Renal pelvis (tissue), 4 donors: ENCODE measurements around the gene GGA3. TPM values are rescaled to one million over a fixed set of nuclear protein-coding genes. Genes with fewer than 3 reads are reported as not detected.

Experiments
- DNase-seq: peaks from one replicate; pipeline ENCODE4 v3.0.0-alpha.2; 2013
- polyA plus RNA-seq, 3 donors: library from polyadenylated mRNA; unstranded; fragments of 120-200 nt; gene quantifications; one replicate each; pipeline ENCODE4 v1.2.1, GENCODE V29; 2013; ENCODE audit not compliant: insufficient read length in 3 of 3

GGA3 gene
- polyA plus RNA-seq, 3 donors = 38.2 to 49.9 (median 47.9) TPM

DNA sequence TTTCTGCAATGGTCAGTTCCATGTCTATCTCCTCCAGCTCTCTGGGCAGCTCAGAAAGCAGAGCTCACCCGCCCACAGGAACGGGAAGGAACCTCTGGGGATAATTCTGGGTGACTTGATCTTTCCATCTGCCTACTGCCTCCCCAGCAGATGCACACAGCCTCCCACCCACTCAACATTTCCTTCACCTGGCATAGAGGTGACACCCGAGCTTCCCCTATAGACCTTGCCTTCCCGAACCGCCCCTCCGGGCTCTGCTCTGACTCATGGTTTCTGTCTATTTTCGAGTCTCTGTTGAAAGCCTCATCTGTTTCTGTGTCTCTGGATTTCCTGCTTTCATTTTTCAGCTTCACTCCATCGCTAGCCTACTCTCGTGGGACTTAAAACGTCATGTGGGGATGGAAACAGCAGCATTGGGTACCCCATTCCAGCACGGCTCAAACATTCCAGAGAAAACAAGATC, 11.4 kb downstream of the GGA3 start:
- no peak for DNase-seq

DNA sequence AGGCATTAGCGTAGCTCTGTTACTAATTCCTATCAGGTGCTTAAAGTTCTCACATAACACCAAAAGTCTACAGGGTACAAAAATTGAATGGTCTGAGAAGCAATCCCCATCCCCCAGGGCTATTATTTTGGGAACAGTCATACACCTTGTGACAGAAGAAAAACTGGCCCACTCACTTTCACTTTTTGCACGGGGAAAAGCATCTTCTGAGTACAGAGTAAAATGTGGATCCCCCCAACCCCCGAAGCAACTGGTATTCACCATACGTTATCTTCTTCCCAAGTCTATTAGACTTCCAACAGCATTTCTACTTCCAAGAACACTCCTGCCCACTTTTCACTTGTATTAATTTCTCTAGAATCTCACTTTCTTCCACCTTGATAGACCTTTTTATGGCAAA, 11.8 kb downstream of the GGA3 start:
- DNase-seq = no peak

DNA sequence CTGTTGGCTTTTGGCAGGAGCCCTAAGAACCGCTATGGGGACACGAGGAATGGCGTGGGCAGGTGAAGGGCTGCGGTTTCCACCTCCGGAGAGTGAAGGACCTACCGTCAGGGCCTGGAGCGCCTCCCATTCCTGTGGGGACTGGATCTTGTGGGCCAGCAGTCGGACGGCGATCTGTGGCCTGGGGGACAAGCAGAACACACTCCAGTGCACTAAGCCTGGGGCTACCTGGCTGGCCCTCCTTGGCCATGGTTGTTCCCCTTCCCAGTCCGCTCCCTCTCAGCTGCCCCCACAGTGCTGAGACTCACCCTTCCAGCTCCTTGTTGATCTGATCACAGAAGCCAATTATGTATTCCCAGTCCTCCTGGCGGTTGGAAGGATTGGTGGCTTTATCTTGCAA, 15.0 kb downstream of the GGA3 start:
- no peak for DNase-seq

DNA sequence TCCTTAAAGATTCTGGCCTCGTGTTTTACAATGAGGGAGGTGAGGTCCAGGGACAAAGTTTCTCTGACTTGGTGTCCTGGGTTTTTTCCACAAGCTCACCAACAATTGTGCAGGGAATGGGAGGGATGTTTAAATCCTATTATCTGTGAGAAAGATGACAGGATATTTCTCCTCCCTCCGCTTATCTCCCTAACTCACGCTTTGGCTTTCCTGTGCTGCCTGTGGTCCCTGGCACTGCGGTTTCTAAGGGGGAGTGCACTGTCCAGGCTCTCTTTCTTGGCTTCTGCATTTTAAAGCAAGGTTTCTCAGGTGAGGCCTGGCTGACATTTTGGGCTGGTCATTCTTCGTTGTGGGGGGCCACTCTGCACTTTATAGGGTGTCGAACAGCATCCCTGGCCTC, 16.4 kb downstream of the GGA3 start:
- no peak for DNase-seq

DNA sequence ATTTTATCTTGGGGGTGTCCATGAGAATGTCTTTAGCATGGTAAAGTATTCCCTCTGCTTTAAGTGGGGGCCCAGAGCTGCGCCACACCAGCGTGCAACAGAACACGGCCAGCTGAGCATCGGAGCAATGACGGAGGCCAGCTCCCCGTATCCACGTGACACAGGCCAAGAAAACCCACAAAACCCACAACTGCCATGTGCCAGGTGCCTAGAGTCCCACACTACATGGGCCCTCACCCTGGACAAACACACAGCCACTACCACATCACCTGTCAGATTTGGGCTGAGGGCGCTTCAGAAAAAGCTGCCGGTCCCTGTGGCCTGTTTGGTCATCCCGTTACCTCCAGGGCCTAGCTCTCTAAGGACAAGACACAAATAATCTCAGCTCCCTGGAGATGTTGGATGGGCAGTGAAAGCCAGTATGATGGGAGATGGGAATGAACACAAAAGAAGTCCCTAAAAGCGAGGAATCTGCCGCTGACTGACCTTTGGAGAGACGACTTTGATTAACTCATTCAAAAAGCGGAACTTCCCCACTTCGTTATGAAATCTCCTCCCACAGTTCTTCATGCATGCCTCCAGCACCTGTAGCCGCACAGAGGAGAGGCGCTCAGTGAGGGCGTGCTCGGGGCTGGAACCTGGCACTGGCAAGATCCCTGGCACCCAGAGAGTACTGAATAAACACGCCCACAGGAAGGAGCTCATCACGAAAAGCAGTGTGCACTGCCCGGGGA, 17.1 kb downstream of the GGA3 start:
- no peak for DNase-seq

DNA sequence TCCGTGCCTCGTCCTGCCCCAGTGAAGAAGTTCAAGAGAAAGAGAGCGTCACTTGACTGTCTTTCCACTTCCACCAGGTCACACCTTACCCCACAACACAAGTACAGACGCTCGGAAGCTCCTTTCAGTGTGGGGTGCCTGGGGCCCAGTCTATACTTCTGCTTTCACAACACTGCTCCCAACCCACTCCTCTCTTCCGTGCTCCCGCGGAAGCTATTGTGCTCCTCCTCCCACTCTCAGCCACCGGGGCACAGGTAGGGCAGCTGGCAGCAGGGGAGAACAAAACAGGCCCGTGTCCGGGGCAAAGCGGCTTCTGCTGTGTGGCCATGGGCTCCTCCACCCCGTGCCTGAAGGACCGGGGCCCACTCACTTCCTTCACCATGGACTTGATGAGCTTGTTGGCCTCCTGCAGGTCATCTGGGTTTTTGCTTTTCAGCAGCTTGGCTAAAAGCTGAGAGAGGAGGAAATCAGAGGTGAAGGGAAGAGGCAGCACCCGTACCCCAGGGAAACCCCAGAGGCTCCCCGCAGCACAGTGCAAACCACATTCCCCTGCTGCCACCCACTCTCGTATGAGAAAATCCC, 18.9 kb downstream of the GGA3 start:
- no peak for DNase-seq

DNA sequence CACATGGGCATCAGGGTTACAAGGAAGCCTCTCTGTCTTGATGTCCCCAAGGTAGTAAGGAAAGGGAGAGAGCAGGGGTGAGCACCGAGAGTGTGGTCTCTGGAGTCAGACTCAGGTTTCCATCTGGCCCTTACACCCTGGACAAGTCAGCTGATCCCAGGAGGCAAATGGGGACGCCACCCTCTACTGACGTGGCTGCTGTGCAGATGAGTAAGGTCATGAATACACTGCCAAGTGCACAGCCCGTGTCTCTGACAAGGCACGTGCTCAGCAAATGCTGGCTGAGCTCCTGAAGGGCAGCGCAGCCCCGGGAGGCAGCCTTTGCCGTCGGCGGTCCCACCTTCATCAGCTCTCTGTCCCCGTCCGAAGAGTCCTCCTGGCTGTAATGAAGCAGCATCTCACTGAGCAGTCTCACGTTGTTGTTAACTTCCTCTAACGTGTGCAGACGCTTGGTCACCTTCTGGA, 19.4 kb downstream of the GGA3 start:
- no peak for DNase-seq

DNA sequence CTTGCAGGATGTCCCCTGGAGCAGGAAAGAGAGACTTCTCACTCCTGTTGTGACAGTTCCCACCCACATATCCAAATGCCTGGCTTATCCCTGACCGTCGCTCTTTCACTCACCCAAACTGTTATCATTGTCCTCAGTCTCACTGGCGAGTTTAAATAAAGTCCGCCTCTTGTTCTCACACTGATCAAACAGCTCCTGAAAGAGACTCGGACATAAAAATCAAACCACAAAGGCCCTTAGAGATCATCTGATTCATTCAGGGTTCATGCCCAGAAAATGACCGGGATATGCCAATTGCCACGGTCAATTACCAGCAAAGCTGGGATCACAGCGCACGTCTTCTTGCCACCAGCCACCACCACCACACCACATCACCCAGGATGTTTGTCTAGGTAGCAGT, 19.9 kb downstream of the GGA3 start:
- no peak for DNase-seq

DNA sequence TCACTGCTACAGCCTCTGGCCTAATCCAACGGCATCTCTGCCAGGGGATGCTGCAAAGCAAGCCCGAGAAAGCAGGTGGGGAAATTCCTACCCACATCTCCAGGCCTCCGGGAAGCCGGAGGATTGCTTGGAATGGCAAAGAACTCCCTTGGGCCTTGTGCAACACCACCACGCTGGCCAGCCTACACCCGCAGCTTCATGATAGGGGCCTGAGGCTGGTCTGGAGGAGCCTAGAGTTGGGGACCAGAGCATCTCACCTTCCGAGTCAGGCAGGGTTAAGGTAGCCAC, 20.3 kb downstream of the GGA3 start:
- DNase-seq = no peak

DNA sequence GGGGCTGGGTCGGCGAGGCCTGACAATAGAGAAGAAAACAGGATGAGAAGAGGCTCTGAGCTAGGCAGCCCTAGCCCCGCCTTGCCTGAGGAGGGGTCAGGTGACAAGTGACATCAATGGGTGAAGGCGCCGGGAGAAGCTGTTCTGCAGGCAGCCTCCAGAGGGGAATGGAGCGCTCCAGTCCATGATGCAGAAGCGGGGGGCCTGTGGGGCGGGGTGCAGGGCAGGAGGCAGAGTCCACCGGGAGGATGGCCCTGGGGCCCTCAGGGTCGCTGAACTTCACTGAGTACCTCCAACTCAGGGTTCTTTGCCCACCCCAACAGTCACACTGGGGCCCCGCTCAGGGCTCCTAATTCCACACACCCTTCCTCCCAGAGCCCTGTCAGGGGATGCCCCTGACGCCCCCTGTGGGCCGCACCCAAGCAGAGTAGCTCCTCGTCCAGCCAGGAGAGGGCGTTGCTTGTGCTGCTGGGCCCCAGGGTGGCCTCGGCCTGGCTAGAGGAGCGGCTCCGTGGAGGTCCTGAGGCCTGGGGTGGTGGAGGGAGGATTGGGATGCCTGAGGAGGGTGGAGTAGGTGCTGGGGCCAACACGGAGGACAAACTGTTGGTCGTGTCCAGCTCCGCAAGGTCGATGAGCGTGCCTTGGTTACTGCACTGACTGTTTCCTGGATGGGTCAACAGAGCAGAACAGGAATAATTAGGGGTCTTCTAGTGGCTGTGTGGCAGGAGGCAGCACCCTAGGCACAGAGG, 20.8 kb downstream of the GGA3 start:
- no peak for DNase-seq

DNA sequence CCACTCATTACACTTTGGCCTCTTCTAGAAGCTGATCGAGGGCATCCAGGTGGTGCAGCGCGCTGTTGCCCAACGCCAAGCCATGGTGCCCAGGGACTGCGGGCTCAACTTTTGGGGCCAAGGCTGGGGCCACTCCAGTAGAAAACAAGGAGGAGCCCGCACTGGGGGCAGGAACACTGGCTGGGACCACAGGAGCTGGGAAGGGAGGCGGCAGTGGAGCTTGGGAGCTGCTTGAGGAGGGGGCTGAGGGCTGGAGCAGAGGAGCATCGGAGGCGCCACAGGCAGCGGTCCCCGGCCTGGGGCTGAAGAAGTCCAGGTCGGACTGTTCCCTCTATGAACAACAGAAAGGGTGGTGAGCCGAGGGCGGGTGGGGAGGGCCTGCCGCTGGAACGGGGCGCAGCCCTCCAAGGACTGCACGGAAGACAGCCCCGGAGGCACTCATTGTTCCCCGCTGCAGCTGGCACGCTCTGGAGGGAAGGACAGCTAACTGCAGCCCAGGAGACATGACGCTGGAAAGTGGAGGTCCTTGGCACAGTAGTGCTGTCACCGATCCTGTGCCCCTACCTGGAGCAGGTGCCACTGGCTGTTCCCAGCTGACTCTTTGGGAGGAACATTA, 21.5 kb downstream of the GGA3 start:
- DNase-seq = no peak

DNA sequence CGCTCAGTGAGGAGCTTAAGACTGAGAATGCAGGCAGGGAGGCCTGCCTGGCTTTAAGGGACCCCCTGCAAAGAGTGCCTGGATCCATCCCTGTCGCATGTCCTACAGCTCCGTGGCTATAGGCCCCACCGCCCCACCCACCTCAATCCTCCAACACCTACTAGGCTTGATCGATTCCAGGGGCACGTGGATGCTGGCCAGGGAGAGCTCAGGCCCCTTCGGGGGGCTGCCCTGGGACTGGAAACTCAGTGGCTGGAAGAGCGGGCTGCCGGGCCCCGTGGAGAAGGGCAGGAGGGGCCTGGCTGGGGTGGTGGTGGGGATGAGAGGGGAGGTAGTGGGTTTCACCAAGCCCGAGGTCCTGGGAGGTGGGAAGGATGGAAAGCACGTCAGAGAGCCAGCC, 22.2 kb downstream of the GGA3 start:
- no peak for DNase-seq

DNA sequence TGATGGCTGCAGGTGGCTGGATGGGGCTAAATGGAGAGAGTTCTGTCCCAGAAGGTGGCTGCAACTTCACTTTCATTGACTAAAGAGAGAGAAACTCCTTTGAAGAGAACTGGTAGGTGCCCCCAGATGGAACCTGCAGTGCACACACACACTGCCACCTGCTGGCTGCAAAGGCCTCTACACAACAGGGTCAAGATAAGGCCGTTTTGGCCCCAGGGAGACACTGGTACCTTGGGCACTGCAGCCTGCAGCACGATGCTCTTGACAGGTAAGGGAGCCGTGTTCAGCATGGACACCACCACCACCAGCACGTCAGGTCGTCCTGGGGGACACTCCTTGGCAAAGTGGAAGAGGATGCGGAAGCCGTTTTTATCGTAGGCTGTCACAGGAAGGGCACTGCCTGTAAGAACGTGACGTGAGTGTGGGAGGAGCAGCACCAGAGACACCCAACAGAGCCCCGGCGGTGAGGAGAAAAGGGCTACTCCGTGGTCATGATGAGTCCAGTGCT, 22.7 kb downstream of the GGA3 start:
- peak; percentile 38 for DNase-seq

DNA sequence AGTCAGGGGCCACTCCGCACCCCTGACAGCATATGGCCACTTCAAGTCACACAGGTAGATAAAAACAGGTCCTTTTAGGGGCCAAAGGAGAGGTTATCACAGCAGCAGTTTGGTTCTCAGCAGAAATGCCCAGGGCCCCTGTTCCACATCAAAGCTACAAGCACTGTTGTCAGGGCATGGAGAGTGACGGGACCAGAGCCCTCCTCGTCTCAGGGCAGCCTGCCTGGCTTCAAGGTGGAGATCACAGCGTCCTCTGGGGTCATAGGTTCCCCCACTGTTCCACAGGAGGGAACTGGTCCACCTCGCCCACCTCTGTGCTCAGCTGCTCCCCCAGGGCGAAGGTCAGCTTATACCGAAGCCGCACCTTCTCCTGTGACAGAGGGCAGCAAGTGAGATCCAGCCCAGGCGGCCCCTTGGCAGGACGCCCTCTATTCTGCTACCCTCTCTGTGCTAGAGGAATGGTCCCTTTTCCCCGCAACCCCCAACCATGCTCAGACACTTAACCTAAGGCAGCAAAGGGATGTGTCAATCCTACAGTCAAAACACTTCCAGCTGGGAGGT, 23.3 kb downstream of the GGA3 start:
- DNase-seq = no peak

DNA sequence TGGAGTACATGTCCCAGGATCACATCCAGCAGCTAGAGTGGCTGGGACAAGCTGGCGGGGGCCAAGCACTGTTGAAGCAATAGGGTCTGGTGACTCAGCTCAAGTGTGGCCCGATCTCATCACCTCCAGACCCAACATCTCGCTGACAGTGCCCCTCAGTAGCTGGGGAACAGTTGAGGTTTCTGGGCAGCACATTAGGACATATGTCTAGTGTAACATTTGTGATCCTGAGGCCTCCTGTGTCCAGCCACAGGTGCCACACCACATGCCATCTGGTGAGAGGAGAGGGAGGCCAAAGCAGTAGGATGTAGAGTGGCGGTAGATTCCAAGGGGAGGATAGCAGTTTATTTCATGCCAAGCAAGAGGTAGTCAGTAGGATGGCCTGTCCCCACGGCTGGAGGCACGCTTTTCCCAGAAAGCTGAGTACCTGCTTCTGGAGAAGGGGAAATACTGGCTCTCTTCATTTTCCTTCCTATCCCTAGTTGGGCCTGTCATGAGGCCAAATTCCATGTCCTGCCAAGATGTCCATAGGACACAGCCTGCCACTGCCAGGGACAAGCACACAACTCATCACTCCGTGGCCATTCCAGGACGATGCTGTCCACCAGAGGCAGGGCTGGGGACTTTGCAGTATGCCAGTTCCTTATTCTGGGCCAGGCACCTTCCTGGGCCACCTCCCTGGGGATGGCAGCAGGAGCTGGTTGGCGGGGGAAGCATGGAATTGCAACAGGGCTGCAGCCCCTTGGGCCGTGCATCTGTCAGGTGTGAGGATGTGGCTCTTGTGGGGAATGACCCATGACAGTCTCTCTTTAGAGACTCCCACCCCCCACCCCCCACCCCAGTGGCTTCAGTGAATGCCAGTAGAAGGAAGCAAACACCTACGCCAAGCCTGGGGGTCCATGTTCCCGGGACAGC, 24.0 kb downstream of the GGA3 start:
- DNase-seq = no peak

DNA sequence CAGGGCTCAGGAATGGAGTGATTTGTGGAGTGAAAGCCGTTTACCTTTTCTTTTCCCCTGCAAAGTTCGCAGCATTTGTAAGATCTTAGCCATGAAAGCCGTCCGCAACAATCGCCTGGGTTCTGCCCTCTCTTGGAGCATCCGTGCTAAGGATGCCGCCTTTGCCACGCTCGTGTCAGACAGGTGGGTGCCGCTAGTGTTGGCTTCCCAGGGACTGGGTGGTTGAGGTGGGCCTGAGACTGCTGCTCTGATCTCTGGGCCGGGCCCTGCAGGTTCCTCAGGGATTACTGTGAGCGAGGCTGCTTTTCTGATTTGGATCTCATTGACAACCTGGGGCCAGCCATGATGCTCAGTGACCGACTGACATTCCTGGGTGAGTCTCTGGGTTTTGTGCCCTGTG, 28.6 kb downstream of the GGA3 start:
- DNase-seq = no peak

DNA sequence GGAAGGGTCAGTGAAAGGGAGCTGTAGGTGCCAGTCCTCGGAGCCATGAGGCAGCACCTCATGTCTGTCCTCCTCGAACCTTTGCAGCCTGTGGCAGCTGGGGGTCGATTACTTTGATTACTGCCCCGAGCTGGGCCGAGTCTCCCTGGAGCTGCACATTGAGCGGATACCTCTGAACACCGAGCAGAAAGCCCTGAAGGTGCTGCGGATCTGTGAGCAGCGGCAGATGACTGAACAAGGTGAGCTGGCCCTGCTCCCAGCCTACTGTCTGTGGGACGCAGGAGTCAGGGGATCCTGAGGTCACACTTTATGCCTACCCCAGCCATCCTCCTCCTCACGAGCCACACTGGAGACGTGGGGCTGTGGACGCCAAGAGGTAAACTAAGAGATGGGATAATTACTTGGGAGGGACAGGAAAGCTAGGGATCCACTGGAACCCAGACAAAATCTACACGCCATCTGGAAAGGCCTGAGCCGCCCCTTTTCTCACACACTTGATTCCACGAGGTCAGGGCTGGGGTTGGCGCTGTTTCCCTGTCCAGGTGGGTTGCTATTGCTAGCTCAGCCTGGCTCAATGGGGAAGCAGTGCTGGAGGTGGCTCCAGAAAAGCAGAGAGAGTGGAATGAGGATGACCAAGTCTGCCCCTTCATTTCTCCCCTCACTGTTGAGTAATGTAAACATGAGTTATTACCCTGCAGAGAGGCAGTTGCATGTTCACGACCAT, 29.5 kb downstream of the GGA3 start:
- no peak for DNase-seq

DNA sequence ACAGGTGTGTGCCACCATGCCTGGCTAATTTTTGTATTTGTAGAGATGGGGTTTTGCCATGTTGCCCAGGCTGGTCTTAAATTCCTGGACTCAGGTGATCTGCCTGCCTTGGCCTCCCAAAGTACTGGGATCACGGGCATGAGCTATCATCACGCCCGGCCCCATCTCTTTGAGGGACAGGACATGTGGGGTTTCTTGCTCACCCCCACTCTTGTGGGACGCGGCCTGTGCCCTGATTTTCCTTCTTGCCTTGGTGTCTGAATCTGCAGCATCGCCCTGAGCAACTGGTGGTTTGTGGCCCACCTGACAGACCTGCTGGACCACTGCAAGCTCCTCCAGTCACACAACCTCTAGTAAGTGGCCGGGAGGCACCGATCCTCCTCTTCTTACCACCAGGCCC, 30.3 kb downstream of the GGA3 start:
- no peak for DNase-seq

DNA sequence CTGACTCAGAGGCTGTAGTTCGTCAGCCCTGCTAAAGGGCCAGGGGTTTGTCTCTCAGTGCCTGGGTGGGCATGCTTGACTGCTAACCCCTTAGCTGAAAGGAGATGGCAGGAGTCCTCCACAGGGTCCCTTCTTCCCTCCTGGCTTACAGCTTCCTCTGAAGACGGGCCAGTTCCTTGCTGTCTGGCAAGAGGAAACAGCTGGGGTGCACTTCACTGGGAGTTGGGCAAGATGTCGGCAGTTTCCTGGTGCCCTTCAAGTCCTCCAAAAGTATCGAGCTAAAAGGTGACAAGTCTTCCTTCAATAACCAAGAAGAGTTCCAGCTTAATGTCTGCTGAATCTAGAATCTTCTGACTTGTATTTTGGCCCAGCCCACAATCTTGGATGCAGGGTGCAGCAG, 32.6 kb downstream of the GGA3 start:
- DNase-seq = no peak

DNA sequence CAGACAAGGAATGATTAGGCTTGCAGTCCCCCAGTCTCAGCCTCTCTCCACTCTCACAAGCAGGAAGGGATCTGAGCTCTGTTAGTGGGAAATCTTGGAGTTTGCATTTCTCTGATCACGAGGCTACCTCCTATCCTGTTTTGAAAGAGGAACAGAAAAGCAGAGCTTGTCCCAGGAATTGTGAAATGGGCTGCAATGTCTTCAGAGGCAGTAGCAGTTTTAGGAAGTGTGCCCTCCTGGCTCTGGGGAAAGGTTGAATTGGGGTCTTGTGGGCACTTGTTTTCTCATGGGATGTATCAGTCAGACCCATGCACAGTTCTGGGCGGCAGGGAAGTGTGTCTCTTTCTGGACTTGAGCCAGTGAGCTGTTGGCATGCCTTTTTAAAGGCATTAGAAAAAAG, 33.1 kb downstream of the GGA3 start:
- DNase-seq = no peak

DNA sequence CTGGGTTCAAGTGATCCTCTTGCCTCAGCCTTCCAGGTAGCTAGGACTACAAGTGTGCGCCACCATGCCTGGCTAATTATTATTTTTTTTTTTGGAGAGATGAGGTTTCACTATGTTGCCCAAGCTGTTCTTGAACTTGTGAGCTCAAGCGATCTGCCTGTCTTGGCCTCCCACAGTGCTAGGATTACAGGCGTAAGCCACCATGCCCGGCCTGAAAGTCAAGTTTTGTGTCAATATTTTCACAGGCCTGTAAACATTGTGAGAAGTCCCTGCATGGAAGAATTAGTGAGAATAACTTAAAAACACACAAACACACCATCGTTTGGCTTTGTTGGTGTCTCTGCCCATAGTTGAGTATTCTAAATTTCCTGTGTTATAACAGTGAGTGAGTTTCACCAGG, 33.7 kb downstream of the GGA3 start:
- DNase-seq = no peak
